Panc1 (cell line): ENCODE data around the gene CRLF1. TPM values are rescaled to one million over a fixed set of nuclear protein-coding genes. Genes with fewer than 3 reads are reported as not detected.

Experiments used
- ATAC-seq: fragments of 200-7000 bp; cut with Tn5 transposase; 2 replicates; pipeline ENCODE4 v1.9.1; 2020; ENCODE audit warnings: mild to moderate bottlenecking, moderate library complexity
- Bru-seq: library from RNA; stranded (reverse); fragments of 400-500 nt; gene quantifications from one replicate; lab custom pipeline; 2021; lab: Mats Ljungman, UMichigan
- BruChase-seq, 2 experiments: library from RNA; stranded (reverse); fragments of 400-500 nt; gene quantifications; one replicate each; lab custom pipeline; 2021; lab: Mats Ljungman, UMichigan
- BruUV-seq: library from RNA; stranded (reverse); fragments of 400-500 nt; replicated peaks from 2 replicates; lab custom pipeline; 2021; lab: Mats Ljungman, UMichigan
- CTCF ChIA-PET: fragments of 300-600 bp; sonication (Branson Sonifier 250); formaldehyde crosslinking; loops from one replicate; lab custom pipeline; 2022; ENCODE audit warnings: antibody characterized with exemption; lab: Charles Lee
- POLR2A ChIA-PET: fragments of 300-600 bp; sonication (Branson Sonifier 250); formaldehyde crosslinking; loops from one replicate; lab custom pipeline; 2022; ENCODE audit warnings: antibody characterized with exemption; lab: Charles Lee
- DNase-seq: peaks from one replicate; pipeline ENCODE4 v3.0.0-alpha.2; 2010; ENCODE audit warnings: low read depth, low spot score
- H3K27ac ChIP-seq: 2 replicates; pipeline ENCODE4 v1.5.1; 2011; ENCODE audit warnings: mild to moderate bottlenecking, low read length, inconsistent platforms
- H3K27me3 ChIP-seq: fragments of 200-500 bp; sonication (Bioruptor generic); 2 replicates; pipeline ENCODE4 v1.6.0; 2014; ENCODE audit warnings: low read length, inconsistent platforms; ENCODE audit not compliant: control insufficient read depth, insufficient read depth
- H3K36me3 ChIP-seq: fragments of 200-500 bp; sonication (Bioruptor generic); 2 replicates; pipeline ENCODE4 v1.5.1; 2014; ENCODE audit warnings: inconsistent platforms, mild to moderate bottlenecking, low read length, moderate library complexity; ENCODE audit not compliant: control insufficient read depth, insufficient read depth
- H3K4me1 ChIP-seq: 2 replicates; pipeline ENCODE4 v1.5.1; 2011; ENCODE audit warnings: inconsistent platforms, mild to moderate bottlenecking, low read length, moderate library complexity; ENCODE audit not compliant: control insufficient read depth, insufficient read depth
- H3K4me3 ChIP-seq, 2 experiments: 2 replicates each; pipeline ENCODE4 v1.5.1; 2011 to 2012; ENCODE audit warnings: low read depth in 2 of 2, low read length in 2 of 2, mild to moderate bottlenecking in 2 of 2, inconsistent platforms in 1 of 2, moderate library complexity in 1 of 2
- H3K9me3 ChIP-seq: fragments of 200-500 bp; sonication (Bioruptor generic); 2 replicates; pipeline ENCODE4 v1.5.1; 2014; ENCODE audit warnings: low read depth, mild to moderate bottlenecking, inconsistent platforms, low read length, moderate library complexity; ENCODE audit not compliant: control insufficient read depth, insufficient read depth
- CTCF ChIP-seq: fragments of 450-650 bp; IDR thresholded peaks from 2 replicates; pipeline ENCODE4 v1.5.1; 2017; ENCODE audit warnings: mild to moderate bottlenecking
- POLR2AphosphoS5 ChIP-seq: IDR thresholded peaks from 2 replicates; pipeline ENCODE4 v1.6.1; 2012; ENCODE audit warnings: mild to moderate bottlenecking, low read depth, low read length, moderate library complexity
- SIN3A ChIP-seq: IDR thresholded peaks from 2 replicates; pipeline ENCODE4 v1.6.1; 2012; ENCODE audit warnings: low read depth, mild to moderate bottlenecking, low read length, moderate library complexity, borderline replicate concordance; ENCODE audit not compliant: insufficient read depth
- TCF7L2 ChIP-seq: IDR thresholded peaks from 2 replicates; pipeline ENCODE4 v1.6.1; 2011; ENCODE audit warnings: mild to moderate bottlenecking, low read depth, low read length, inconsistent platforms
- in situ Hi-C: cut with HindIII; loops from 2 replicates; pipeline ENCODE4 v1.10.0; 2016; ENCODE audit warnings: low sequenced_read_pairs, low pct_unique_long_range_greater_than_20kb
- intact Hi-C: fragments of 100-400 bp; cut with micrococcal nuclease; formaldehyde crosslinking; loops from one replicate; pipeline ENCODE4 v1.10.0; 2022; ENCODE audit not compliant: unreplicated experiment
- long read RNA-seq: library from polyadenylated mRNA; unstranded; transcript quantifications from one replicate; pipeline ENCODE4 v2.0.0, GENCODE V29; 2021; ENCODE audit not compliant: unreplicated experiment
- polyA plus RNA-seq: library from polyadenylated mRNA; unstranded; fragments of >200 nt; gene quantifications from one replicate; pipeline ENCODE4 v1.2.1, GENCODE V29; 2012; ENCODE audit warnings: missing spikeins; ENCODE audit not compliant: insufficient read length
- total RNA-seq: library from RNA; stranded (reverse); gene quantifications from one replicate; pipeline ENCODE4 v1.2.1, GENCODE V29; 2021; ENCODE audit not compliant: unreplicated experiment
- TF ChIP-seq, protein P1 (sequence below), 2 experiments: IDR thresholded peaks; 2 replicates each; pipeline ENCODE4 v1.6.1; 2011 to 2012; ENCODE audit warnings: low read depth in 2 of 2, control low read depth in 1 of 2, low read length in 1 of 2, mild to moderate bottlenecking in 1 of 2, moderate library complexity in 1 of 2; ENCODE audit not compliant: insufficient read depth in 1 of 2

CRLF1 gene, protein sequence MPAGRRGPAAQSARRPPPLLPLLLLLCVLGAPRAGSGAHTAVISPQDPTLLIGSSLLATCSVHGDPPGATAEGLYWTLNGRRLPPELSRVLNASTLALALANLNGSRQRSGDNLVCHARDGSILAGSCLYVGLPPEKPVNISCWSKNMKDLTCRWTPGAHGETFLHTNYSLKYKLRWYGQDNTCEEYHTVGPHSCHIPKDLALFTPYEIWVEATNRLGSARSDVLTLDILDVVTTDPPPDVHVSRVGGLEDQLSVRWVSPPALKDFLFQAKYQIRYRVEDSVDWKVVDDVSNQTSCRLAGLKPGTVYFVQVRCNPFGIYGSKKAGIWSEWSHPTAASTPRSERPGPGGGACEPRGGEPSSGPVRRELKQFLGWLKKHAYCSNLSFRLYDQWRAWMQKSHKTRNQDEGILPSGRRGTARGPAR
- total RNA-seq (3.5 TPM), Bru-seq, nascent RNA (percentile 15 among the genes with signal in this experiment), BruChase-seq, experiment 1, labeled RNA remaining after a 2-hour chase (percentile 20 among the genes with signal in this experiment), BruChase-seq, experiment 2, labeled RNA remaining after a 6-hour chase (percentile 19 among the genes with signal in this experiment)
- 7.3 TPM for polyA plus RNA-seq
- long read RNA-seq, partial matches to known transcripts = 0 of 24 reads
- long read RNA-seq, other reads (novel, unspliced or antisense) = 22 of 24 reads

DNA sequence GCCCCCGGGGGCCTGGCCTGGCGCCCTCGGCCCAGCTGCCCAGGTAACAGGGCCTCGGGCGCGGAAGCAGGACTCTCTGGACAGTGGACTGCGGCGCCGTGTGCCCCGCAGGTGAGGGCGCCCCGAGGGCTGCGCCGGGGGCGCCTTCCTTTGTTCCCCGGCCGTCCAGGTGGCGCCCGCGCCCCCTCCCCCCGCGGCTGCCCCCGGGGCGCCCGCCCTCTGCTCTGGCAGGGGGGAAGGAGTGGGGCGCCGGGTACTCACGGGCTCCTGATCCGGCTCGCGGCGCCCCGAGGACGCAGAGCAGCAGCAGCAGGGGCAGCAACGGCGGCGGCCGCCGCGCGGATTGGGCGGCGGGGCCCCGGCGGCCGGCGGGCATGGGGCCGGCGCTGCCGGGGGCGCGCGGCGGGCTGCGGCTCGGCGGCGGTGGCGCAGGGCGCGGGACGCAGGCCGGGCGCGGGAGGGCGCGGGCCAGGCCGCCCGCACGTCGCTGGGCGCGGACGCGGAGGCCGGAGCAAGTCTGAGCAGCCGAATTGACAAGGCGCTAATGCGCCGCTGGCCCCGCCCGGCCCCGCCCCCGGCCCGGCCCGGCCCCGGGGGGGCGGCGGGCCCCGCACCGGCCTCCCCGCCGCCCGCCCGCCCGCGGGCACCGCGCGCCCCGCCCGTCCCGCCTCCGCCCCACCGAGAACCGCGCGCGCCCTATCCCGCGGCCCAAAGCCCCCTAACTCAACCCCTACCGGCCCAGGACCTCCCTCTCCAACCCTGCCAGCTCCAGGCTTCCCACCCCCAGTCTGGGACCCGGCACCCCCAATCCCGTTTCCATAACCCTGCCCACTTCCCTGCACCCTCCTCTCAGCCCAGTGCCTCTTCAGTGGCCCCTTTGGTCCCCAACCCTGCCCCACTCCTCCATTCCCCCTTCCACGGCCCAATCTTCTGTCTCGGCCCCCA, at the start of gene CRLF1:
Gene CRLF1, minus strand, starts transcription at position 519 of the 945 bp plus-strand sequence. Its CDS starts 143 bp downstream, at position 376.
- H3K9me3 ChIP-seq = no peaks in the 10 kb centered on the region
- ChIA-PET POLR2A (interaction anchor here (0.5 to 0.6 kb wide), 2 partner anchors 59 to 355 kb away, joined by 3 to 5 read pairs; no protein-coding TSS in a partner anchor), CTCF (no interaction called here)
- TF ChIP-seq, protein P1, sequence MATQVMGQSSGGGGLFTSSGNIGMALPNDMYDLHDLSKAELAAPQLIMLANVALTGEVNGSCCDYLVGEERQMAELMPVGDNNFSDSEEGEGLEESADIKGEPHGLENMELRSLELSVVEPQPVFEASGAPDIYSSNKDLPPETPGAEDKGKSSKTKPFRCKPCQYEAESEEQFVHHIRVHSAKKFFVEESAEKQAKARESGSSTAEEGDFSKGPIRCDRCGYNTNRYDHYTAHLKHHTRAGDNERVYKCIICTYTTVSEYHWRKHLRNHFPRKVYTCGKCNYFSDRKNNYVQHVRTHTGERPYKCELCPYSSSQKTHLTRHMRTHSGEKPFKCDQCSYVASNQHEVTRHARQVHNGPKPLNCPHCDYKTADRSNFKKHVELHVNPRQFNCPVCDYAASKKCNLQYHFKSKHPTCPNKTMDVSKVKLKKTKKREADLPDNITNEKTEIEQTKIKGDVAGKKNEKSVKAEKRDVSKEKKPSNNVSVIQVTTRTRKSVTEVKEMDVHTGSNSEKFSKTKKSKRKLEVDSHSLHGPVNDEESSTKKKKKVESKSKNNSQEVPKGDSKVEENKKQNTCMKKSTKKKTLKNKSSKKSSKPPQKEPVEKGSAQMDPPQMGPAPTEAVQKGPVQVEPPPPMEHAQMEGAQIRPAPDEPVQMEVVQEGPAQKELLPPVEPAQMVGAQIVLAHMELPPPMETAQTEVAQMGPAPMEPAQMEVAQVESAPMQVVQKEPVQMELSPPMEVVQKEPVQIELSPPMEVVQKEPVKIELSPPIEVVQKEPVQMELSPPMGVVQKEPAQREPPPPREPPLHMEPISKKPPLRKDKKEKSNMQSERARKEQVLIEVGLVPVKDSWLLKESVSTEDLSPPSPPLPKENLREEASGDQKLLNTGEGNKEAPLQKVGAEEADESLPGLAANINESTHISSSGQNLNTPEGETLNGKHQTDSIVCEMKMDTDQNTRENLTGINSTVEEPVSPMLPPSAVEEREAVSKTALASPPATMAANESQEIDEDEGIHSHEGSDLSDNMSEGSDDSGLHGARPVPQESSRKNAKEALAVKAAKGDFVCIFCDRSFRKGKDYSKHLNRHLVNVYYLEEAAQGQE (IDR thresholded peaks at IDR 0.05; ENCODE audit: insufficient read depth in 1 of 2, low read depth in 2 of 2, low read length in 1 of 2) = no peak
- TF ChIP-seq POLR2AphosphoS5 = no peak
- no peak for TF ChIP-seq SIN3A
- no peak for TF ChIP-seq CTCF
- TF ChIP-seq TCF7L2 = no peak
- ATAC-seq = peak; percentile 32
- BruUV-seq = no TSS peak
- intact Hi-C loops = no loop called here
- H3K4me1 ChIP-seq = peaks cover 2% of the 10 kb centered on the region
- DNase-seq = no peak
- in situ Hi-C loops = no loop called here
- no peaks in the 10 kb centered on the region for H3K36me3 ChIP-seq
- H3K27ac ChIP-seq = no peak within 1 kb of the TSS
- peaks cover 2% of the 10 kb centered on the region for H3K27me3 ChIP-seq
- peak within 1 kb of the TSS; percentile 27 to 39 for H3K4me3 ChIP-seq

GRCh38 chr19:18655173-18655844, 48.7 kb upstream of the CRLF1 start:
- DNase-seq = no peak
- TF ChIP-seq, protein P1 (IDR thresholded peaks at IDR 0.05; ENCODE audit: insufficient read depth in 1 of 2, low read depth in 2 of 2, low read length in 1 of 2) = no peak
- TF ChIP-seq SIN3A (no peak), POLR2AphosphoS5 (no peak), CTCF (no peak), TCF7L2 (no peak)
- peaks cover 7% of the 10 kb centered on the region; the same call in 1 of the 2 replicates for H3K4me1 ChIP-seq
- no peak overlapping the region for H3K4me3 ChIP-seq
- CTCF ChIA-PET = no interaction called here
- H3K27me3 ChIP-seq = no peaks in the 10 kb centered on the region
- ATAC-seq = no peak
- in situ Hi-C loops (no loop called here), intact Hi-C loops (no loop called here)
- POLR2A ChIA-PET = no interaction called here
- no peaks in the 10 kb centered on the region for H3K36me3 ChIP-seq
- H3K27ac ChIP-seq = no peak overlapping the region
- H3K9me3 ChIP-seq = no peaks in the 10 kb centered on the region
- no TSS peak for BruUV-seq
